Measurements from ENCODE around the gene MDFI. TPM values are rescaled to one million over a fixed set of nuclear protein-coding genes. Genes with fewer than 3 reads are reported as not detected.
A peak's percentile ranks its signal among the peaks of the same experiment; 100 is the strongest.

The MDFI gene
- total RNA-seq, 4 donors from 2014 or later = 0.26 to 1.1 TPM; not detected in 2

DNA sequence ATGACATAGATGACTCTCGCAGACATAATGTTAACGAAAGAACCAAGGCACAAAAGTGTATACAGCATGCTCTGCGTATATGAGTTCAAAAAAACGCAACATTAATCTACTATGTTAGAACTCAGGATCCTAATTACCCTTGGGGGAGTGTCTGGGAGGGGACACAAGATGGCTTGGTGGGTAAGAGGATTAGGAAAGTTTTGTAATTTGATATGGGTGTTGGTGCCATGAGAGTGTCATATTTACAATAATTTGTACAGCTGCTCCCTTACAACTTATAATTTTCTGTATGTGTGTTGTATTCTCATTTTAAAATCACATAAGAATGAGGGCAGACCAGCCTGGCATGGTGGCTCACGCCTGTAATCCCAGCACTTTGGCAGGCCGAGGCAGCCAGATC is 58.5 kb downstream of the MDFI start:
- Histone ChIP-seq H3K27ac (peak overlapping the region in 1 of 4 donors; percentile 27), H3K4me1 (peaks cover 49 to 73% of the 10 kb centered on the region in 2 donors), H3K9me3 (no peaks in the 10 kb centered on the region), H3K4me3 (no peak overlapping the region), H3K36me3 (no peaks in the 10 kb centered on the region), H3K27me3 (no peaks in the 10 kb centered on the region)
- intact Hi-C loops (cut with DNase I; ENCODE audit: low total_unique reads) (no loop called here), in situ Hi-C loops (cut with MboI; ENCODE audit: low sequenced_read_pairs in 4 of 4) (no loop called here)
- ATAC-seq (no peak), DNase-seq (no peak)
- TF ChIP-seq, protein P1, sequence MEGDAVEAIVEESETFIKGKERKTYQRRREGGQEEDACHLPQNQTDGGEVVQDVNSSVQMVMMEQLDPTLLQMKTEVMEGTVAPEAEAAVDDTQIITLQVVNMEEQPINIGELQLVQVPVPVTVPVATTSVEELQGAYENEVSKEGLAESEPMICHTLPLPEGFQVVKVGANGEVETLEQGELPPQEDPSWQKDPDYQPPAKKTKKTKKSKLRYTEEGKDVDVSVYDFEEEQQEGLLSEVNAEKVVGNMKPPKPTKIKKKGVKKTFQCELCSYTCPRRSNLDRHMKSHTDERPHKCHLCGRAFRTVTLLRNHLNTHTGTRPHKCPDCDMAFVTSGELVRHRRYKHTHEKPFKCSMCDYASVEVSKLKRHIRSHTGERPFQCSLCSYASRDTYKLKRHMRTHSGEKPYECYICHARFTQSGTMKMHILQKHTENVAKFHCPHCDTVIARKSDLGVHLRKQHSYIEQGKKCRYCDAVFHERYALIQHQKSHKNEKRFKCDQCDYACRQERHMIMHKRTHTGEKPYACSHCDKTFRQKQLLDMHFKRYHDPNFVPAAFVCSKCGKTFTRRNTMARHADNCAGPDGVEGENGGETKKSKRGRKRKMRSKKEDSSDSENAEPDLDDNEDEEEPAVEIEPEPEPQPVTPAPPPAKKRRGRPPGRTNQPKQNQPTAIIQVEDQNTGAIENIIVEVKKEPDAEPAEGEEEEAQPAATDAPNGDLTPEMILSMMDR (IDR thresholded peaks at IDR 0.05 in 4 of 5, conservative IDR thresholded peaks at IDR 0.05 in 1 of 5) = no peak
- no peak for TF ChIP-seq POLR2A (IDR thresholded peaks at IDR 0.05)

DNA sequence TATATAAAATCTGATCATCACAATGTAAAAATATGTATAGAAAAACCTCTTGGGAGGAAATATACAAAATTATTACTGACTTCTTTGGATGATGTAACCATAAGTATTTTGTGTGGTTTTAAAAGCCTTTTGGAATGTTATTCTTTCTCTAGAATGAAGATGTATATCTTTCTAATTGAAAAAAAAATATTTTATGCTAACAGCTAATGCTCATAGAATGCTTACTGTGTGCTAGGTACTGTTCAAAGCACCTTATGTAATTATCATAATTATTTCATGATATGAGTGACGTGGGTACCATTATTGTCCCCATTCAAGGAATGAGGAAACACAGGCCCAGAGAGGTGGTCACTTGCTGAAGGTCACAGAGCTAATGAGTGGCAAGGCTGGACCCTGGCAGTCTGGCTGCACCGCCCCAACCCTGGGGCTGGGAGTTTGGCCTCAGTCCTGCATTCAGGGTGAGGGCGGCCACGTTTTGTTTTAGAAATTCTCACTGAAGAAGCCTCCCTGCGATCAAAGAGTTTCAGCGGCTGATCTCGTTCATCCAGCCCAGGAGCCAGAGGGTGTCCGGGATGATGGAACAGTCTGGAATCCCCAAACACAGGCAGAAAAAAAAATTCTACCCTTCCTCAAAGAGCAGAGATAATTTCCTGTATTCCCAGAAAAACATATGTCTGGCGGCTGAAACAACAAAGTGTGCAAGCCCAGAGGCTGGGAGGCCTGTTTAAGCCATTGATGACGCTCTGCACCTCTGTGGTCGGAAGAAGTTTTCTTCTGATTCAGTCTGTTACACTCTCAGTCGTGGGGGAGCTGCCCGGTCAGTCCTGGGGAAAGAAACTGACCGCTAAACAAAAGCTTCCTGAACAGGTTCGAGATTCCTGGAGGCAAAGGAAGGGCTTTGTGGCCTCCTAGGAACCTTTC is 59.9 kb downstream of the MDFI start:
- Histone ChIP-seq H3K4me1 (peaks cover 61 to 82% of the 10 kb centered on the region in 2 donors), H3K36me3 (no peaks in the 10 kb centered on the region), H3K27me3 (no peaks in the 10 kb centered on the region), H3K9me3 (no peaks in the 10 kb centered on the region), H3K27ac (peak overlapping the region; percentile 32 to 57 (median 38)), H3K4me3 (no peak overlapping the region)
- intact Hi-C loops (cut with DNase I; ENCODE audit: low total_unique reads) = no loop called here
- no peak for DNase-seq
- in situ Hi-C loops (cut with MboI; ENCODE audit: low sequenced_read_pairs in 4 of 4) = no loop called here
- TF ChIP-seq, protein P1 (IDR thresholded peaks at IDR 0.05 in 4 of 5, conservative IDR thresholded peaks at IDR 0.05 in 1 of 5) = no peak
- TF ChIP-seq POLR2A (IDR thresholded peaks at IDR 0.05) = no peak
- no peak for ATAC-seq

DNA sequence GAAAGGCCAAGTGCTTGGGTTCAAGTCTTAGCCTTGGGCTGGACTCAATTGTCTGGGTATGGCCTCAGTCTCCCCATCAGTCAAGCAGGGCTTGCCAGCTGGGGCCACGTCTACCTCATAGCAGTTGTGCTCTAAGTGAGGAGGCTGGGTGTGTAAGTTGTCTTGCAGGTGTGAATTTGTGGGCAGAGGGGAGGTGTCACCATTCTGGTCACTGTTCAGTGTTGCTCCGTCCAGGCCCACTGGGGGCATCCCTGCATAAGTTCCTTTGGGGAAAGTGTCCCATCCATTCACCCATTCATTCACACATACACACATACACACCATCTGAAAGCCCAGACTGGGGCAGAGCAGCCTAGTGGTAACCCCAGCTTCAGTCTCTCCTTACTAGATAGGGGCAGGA is 60.8 kb downstream of the MDFI start:
- intact Hi-C loops (cut with DNase I; ENCODE audit: low total_unique reads) = no loop called here
- H3K4me1 ChIP-seq = peaks cover 61 to 84% of the 10 kb centered on the region in 2 donors
- H3K27ac ChIP-seq = peak overlapping the region; percentile 32 to 57 (median 38)
- no peaks in the 10 kb centered on the region for H3K36me3 ChIP-seq
- no peak for TF ChIP-seq POLR2A (IDR thresholded peaks at IDR 0.05)
- TF ChIP-seq, protein P1 (IDR thresholded peaks at IDR 0.05 in 4 of 5, conservative IDR thresholded peaks at IDR 0.05 in 1 of 5) = no peak
- ATAC-seq = no peak
- no peaks in the 10 kb centered on the region for H3K9me3 ChIP-seq
- in situ Hi-C loops (cut with MboI; ENCODE audit: low sequenced_read_pairs in 4 of 4) = no loop called here
- DNase-seq = no peak
- no peaks in the 10 kb centered on the region for H3K27me3 ChIP-seq
- no peak overlapping the region for H3K4me3 ChIP-seq

DNA sequence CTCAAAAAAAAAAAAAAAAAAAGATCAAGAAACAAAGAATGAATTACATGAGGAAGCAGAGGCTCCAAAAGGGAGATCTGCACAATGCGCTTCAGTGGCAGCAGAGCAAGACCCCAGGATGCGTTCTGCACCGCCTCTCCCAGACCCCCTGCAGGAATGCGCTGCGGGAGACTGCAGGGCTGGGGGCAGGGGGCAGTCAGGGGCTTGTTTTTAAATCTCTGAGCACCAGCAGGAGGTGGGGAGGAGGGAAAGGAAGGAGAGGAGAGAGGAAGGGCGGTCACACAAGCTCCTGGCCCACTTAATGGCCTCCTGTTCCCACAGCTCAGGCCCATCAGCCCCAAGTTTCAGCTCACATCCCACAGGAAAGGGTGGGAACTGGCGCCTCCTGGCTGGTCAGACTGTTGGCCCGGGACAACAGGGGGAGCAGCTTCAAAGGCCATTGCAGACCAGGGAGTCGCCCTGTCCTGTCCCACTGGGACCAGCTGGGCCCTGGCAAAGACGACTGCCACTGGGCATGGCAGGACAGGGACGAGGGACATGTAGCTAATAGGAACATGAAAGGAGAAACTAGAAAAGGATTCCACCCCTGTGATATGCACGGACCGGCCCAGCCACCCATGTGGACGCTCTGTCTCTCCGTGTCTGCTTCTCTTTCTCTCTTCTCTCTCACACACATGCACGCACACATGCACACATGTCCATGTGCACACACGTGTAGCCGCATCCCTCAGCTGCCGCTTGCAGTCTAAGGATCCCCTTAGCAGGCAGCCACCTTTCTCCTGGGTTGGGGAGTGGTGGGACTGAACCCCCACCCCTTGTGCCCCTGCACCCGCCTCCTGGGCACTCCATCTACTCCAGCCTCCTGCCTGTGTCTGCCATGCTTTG is 62.4 kb downstream of the MDFI start:
- DNase-seq = no peak
- intact Hi-C loops (cut with DNase I; ENCODE audit: low total_unique reads) = loop anchor here (10.0 kb wide), 1 partner anchor 84 kb away; the partner anchor contains the start of genes PRICKLE4 and TOMM6

More for the DNA sequence above, 62.4 kb downstream of the MDFI start:
- Histone ChIP-seq H3K4me3 (no peak overlapping the region), H3K27ac (peak overlapping the region in 3 of 4 donors; percentile 5 to 32 (median 13)), H3K9me3 (no peaks in the 10 kb centered on the region), H3K36me3 (no peaks in the 10 kb centered on the region), H3K4me1 (peaks cover 59 to 82% of the 10 kb centered on the region in 2 donors), H3K27me3 (no peaks in the 10 kb centered on the region)
- no peak for ATAC-seq
- TF ChIP-seq POLR2A (IDR thresholded peaks at IDR 0.05) = no peak
- TF ChIP-seq, protein P1 (IDR thresholded peaks at IDR 0.05 in 4 of 5, conservative IDR thresholded peaks at IDR 0.05 in 1 of 5) = no peak
- in situ Hi-C loops (cut with MboI; ENCODE audit: low sequenced_read_pairs in 4 of 4) = loop anchor here in 1 of 4 donors (5.0 kb wide), 1 partner anchor 37 kb away; the partner anchor contains the start of gene TFEB
